GM12892 (cell line): ENCODE measurements around the gene RSPH1.

Source experiments
- POLR2A ChIP-seq: IDR thresholded peaks from 2 replicates; pipeline ENCODE4 v1.6.1; 2011; ENCODE audit warnings: low read depth, low read length, control low read depth
- POLR2AphosphoS5 ChIP-seq: IDR thresholded peaks from 2 replicates; pipeline ENCODE4 v1.6.1; 2011; ENCODE audit warnings: low read depth, low read length, control low read depth

DNA sequence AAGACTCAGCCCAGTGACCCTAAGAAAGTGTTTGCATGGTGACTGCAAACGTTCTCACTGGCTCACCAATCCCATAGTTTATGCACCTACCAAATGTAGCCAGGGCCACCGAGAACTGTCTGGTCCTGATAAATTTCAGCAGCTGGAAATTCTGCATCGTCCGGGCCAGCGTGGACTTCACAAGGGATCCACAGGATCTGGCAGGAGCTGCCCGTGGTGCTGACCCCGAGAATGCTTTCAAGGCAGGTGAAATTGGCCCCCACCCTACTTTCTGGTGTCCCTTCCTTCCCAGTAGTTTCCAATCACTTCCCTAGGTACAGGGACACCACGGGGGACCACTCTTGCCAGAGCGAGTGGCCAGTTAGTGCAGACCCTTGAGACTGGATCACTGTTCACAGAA is 66.2 kb downstream of the RSPH1 start:
- TF ChIP-seq POLR2A (no peak), POLR2AphosphoS5 (no peak)
